Erythroblast (primary cell): ENCODE data around the gene DLG2.

Experiments used
- GATA1 ChIP-seq: IDR thresholded peaks from 2 replicates; pipeline ENCODE4 v1.6.1; 2011; ENCODE audit warnings: low read depth, mild to moderate bottlenecking, control low read depth, low read length, moderate library complexity
- POLR2A ChIP-seq: IDR thresholded peaks from 2 replicates; pipeline ENCODE4 v1.6.1; 2011; ENCODE audit warnings: mild to moderate bottlenecking, low read length

DNA sequence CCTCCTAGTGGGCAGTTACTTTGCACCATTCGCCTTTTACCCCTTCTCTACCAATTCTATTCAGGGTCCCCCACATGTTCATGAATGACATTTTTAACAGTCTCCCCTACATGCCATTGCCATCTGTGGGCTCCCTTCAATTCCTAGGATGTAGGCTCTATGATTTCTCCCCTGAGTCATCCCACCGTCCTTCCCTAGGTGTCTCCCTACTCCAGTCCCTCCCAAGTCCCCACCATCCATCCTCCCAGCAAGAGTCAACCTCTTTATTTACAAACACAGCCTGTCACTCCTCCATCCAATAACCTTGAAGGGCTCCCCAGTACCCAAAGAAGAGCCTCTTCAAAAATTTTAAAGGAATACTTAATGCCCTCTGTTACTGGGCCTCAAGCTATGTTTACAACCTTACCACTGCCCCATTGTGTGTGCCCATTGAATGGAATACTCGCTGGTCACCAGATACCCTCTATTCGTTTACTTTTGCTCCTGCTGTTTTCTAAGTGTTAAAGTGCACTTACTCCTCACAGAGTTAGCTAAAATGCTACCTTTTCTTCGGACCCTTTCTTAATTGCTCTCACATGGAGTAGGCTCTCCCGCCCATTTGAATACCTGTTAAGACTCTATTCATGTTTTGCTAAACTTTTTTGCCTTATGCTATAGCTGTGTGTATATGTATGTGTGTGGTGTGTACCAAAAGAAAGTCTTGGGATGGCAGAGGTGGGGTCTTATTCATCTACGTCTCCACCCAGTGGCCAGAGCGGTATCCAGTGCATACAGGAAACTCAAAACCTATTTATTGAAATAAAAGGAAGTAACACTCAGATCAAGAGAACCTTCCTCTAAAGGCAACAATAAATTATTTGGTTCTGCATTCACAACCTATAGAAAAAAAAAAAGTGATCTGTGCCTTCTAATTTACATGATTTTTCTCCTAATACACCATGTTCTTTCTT is 2105.2 kb downstream of the DLG2 start:
- TF ChIP-seq POLR2A: no peak
- TF ChIP-seq GATA1: no peak
